GM23338 (cell line): ENCODE data around the gene FOXP2.

Experiments used
- CREB1 ChIP-seq: fragments of 250-450 bp; sonication (Bioruptor Pico); IDR thresholded peaks from 2 replicates; pipeline ENCODE4 v1.5.0; 2020; ENCODE audit warnings: low read depth, mild to moderate bottlenecking, moderate library complexity
- CTCF ChIP-seq, 2 experiments: fragments of 200-600 bp in 1 of 2; sonication (generic) in 1 of 2; conservative IDR thresholded peaks; 2 replicates each; pipeline versions ENCODE4 v1.5.1 to v1.6.1; 2016 to 2017; ENCODE audit warnings: antibody characterized with exemption in 2 of 2, low read depth in 2 of 2, mild to moderate bottlenecking in 2 of 2, moderate library complexity in 1 of 2
- EZH2phosphoT487 ChIP-seq: fragments of 200-600 bp; sonication (generic); IDR thresholded peaks from one replicate; pipeline ENCODE4 v1.8.1; 2018; ENCODE audit warnings: antibody characterized with exemption; ENCODE audit not compliant: unreplicated experiment
- JUNB ChIP-seq: IDR thresholded peaks from one replicate; pipeline ENCODE4 v1.6.1; 2016; ENCODE audit warnings: antibody characterized with exemption; ENCODE audit not compliant: unreplicated experiment
- POLR2AphosphoS5 ChIP-seq: IDR thresholded peaks from 2 replicates; pipeline ENCODE4 v1.6.1; 2016; ENCODE audit warnings: antibody characterized with exemption, low read depth
- REST ChIP-seq: IDR thresholded peaks from one replicate; pipeline ENCODE4 v1.6.1; 2018; ENCODE audit warnings: antibody characterized with exemption; ENCODE audit not compliant: unreplicated experiment
- STAT1 ChIP-seq: IDR thresholded peaks from one replicate; pipeline ENCODE4 v1.6.1; 2016; ENCODE audit warnings: antibody characterized with exemption; ENCODE audit not compliant: unreplicated experiment

GRCh38 chr7:114432703-114433102 is 18.1 kb downstream of the FOXP2 start:
- TF ChIP-seq CREB1 (CRISPR knock-in tag): no peak
- no peak for TF ChIP-seq EZH2phosphoT487
- no peak for TF ChIP-seq REST
- no peak for TF ChIP-seq CTCF (conservative IDR thresholded peaks at IDR 0.05; ENCODE audit: low read depth in 2 of 2)
- no peak for TF ChIP-seq JUNB
- TF ChIP-seq STAT1: no peak
- TF ChIP-seq POLR2AphosphoS5: no peak
